Measurements from ENCODE around the gene MED28.
A peak's percentile ranks its signal among the peaks of the same experiment; 100 is the strongest.
"Not testable (repeated sequence)": the region's sequence is repeated elsewhere in the genome, so short reads cannot be mapped to it uniquely, and the experiment has no call there.

The MED28 gene

DNA sequence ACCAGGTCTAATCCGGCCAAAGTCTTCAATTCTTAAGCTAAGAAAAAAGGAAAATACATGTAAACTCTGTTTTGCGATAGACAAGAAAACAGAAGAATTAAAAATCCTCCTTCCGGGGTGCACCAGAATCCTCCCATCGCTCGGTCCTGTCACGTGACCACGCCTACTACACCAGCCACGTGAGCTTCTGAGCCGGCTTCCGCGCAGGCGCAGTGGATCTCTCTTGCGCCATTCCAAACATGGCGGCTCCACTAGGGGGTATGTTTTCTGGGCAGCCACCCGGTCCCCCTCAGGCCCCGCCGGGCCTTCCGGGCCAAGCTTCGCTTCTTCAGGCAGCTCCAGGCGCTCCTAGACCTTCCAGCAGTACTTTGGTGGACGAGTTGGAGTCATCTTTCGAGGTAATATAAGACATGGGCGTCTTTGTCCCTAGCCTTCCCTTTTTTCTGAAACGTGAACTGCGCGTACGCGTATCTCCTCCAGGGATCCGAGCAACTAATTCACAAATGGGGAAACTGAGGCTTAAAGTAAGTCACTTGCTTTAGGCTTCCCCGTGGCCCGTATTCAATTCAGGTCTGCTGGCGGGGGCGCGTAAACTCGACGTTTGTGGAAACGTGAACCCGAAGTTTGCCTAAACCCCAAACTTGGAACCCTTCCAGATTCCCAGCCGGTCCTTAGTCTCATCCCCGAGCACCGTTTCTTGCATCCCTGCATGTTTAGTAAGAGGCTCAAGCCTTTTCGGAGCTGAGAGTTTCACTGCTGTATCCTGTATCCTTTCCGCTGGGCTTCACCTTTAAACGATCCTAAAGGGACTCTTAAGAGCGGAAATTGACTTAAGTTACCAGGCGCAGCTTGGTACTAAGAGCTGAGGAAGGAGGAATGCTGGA is at the start of gene MED28:
MED28 (plus strand) TSS at position 226 of the 884 bp plus-strand sequence; CDS start at position 240, 14 bp downstream.
- DNase-seq (ENCODE audit: low read depth in 2 of 3, low spot score in 2 of 3): peak; percentile 87 to 92 (median 90)

- no peak for DNase-seq (ENCODE audit: low read depth in 2 of 3, low spot score in 2 of 3)
These were observed 48.6 kb upstream of the MED28 start for GRCh38 chr4:17565846-17566245.

DNA sequence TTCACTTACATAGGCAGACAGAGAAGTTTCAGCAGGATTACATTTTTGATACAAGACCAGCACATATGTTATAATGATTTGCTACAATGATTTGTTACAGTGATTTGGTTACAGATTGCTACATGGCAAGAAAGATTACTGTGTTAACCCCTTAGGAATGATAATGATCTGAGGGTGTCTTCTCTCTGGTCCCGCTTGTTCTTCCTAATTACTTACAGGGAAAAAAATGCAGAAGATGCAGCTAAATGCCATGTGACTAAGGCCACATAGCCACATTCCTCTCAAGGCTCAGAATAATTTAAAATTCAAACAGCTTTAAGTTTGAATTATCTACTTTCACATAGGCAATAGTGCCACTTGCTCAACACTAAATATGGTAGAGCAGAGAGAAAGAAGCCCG is 47.2 kb upstream of the MED28 start:
- DNase-seq (ENCODE audit: low read depth in 2 of 3, low spot score in 2 of 3): no peak

GRCh38 chr4:17574206-17574605 is 40.2 kb upstream of the MED28 start:
- DNase-seq (ENCODE audit: low read depth in 2 of 3, low spot score in 2 of 3): no peak

DNA sequence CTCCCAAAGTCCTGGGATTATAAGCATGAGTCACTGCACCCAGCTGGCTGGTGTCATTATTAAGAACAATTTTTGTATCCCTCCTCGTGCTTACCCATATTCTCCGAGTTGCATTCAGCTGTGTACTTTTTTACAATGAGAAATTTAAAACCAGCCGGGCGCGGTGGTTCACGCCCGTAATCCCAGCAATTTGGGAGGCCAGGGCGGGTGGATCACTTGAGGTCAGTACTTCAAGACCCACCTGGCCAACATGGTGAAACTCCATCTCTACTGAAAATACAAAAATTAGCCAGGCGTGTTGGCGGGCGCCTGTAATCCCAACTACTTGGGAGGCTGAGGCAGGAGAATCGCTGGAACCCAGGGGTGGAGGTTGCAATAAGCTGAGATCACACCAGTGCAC is 39.3 kb upstream of the MED28 start:
- not testable (repeated sequence) for DNase-seq (ENCODE audit: low read depth in 2 of 3, low spot score in 2 of 3)

- DNase-seq (ENCODE audit: low read depth in 2 of 3, low spot score in 2 of 3): peak; percentile 96 to 99 (median 99)
These were observed 37.3 kb upstream of the MED28 start, which contains the start of gene LAP3 for GRCh38 chr4:17576932-17577664. Gene LAP3 (plus strand): TSS chr4:17577198. CDS start chr4:17577466, 268 bp downstream.

- DNase-seq (ENCODE audit: low read depth in 2 of 3, low spot score in 2 of 3): no peak
These were observed 36.6 kb upstream of the MED28 start for GRCh38 chr4:17577665-17578481.

DNA sequence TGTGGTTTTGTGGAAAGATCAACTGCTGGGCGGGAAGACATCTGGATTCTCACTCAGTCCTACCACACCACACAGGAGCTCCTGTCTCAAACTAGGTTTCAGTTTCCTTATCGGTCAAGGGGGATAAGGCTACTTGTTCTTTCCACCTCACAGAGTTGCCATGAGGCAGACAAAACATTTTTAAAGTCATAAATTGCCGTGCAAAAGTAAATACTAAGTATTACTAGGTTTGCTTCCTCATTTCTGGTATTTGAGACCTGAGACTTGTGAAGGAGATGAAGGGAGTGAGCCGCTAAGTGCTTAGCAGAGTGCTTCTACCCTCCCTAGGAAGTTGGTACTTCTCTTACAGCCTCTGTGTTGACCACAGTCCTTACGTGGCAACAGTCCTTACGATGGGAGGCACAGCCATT is 36.0 kb upstream of the MED28 start:
- DNase-seq (ENCODE audit: low read depth in 2 of 3, low spot score in 2 of 3): no peak

DNA sequence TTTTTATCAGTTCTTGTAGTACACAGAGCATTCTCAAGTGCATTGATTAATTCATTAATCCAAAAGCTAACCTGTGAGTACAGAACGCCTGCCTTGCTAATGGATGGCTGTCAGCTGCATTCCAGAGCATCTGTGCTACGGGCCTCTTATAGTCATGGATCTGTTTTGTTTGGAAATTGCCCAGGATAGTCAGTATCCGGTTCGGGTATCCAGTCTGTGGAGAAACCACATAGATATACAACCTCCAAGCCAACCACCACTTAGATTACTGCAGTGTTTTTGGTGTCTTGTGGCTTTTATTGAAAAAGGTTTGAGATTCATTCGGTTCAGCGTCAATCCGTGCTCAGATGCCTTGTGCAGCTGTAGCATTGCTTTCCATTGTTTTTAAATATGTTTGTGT is 33.5 kb upstream of the MED28 start:
- DNase-seq (ENCODE audit: low read depth in 2 of 3, low spot score in 2 of 3): no peak

GRCh38 chr4:17583276-17583675 is 31.2 kb upstream of the MED28 start:
- DNase-seq (ENCODE audit: low read depth in 2 of 3, low spot score in 2 of 3): no peak

DNA sequence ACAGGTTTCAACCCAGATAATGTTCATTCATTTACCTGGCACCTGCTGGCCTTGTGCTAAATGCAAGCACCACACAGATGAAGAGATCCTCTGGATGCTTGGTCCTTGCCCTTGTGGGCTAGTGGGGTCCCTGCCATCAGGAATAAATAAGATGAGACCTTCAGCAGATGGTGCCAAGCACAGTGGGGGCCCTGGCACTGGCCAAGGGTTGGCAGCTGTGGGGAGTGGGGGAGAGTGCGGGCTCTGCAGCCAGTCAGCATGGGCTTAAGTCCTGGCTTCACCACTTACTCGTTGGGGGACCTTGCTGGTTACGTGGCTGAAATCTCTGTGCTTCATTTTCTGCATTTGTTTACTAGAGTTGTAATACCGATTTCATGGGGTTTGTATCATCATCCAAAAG is 30.5 kb upstream of the MED28 start:
- DNase-seq (ENCODE audit: low read depth in 2 of 3, low spot score in 2 of 3): no peak

GRCh38 chr4:17584521-17585213 is 29.8 kb upstream of the MED28 start:
- no peak for DNase-seq (ENCODE audit: low read depth in 2 of 3, low spot score in 2 of 3)

DNA sequence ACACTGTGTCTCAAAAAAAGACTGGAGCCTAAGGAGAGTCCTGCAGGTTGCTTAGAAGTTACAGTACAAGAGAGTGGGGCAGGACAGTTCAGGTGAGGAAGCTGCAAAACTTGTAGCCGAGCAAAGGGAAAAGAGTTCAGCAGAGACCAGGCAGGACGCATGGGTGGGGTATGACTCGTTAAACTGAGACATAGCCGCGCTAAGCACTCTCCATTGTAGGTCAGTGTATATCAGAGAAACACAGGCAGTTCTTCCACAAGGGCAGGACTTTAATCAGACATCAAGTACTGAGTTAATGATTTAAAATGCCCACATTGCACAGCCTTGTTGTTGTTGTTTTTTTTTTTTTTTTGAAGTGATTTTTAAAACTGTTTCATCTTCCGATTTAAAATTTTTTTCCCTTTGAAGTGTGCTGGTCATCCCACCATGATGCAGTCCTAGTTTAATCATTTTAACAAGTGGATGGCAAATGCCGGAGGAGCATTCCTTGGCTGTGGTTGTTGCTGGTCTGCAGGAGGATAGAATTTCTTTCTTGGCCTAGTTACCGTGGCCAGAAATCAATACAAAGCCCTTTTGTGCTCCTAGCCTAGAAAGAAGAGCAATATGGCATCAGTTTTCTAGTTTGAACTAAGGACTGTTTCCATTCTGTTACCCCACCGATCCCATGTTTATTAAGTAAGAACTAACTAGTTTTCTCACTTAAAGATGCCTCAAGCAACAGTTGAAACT is 27.2 kb upstream of the MED28 start:
- no peak for DNase-seq (ENCODE audit: low read depth in 2 of 3, low spot score in 2 of 3)

DNA sequence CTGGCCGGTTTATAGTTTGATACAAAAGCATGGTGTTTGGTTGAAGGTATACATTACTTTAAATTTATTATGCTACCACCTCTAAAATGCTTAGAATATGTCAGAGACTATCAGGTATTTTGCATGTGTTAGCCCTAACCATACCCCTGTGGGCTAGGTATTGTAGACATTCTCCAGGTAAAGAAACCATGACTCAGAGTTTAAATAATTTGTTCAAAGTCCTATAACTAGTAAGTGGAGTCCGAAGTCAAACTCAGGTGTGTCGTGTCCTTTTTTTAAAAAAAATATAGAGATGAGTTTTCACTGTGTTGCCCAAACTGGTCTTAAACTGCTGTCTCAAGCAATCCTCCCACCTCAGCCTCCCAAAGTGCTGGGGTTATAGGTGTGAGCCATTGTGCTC is 25.1 kb upstream of the MED28 start:
- DNase-seq (ENCODE audit: low read depth in 2 of 3, low spot score in 2 of 3): no peak

DNA sequence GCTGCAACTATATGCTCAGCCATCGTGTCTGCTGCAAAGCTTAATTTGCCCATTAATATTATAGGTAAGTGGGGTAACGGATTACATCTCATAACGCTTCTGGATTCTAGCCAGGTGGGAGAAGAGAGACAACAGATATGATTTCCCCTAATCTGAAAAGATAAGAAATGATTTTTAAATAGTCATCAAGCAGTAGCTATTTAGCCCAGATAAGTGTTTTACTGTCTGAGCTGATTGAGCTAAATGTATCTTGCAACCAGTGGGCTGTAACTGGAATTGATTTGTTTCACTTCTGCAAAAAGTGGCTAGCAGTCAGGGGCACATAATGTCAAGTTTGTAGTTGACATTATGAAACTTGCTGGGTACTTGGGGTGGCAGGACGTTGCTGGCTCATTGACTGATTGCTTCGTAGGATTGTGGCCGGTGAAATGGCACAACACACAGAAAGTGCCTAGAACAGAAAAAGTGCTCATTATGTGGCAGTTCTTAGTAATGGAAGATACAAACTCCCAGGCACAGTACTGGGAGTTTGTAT is 18.9 kb upstream of the MED28 start:
- no peak for DNase-seq (ENCODE audit: low read depth in 2 of 3, low spot score in 2 of 3)

GRCh38 chr4:17597517-17597916 is 16.9 kb upstream of the MED28 start:
- DNase-seq (ENCODE audit: low read depth in 2 of 3, low spot score in 2 of 3): no peak

- no peak for DNase-seq (ENCODE audit: low read depth in 2 of 3, low spot score in 2 of 3)
These were observed 14.6 kb upstream of the MED28 start for GRCh38 chr4:17599826-17600225.

DNA sequence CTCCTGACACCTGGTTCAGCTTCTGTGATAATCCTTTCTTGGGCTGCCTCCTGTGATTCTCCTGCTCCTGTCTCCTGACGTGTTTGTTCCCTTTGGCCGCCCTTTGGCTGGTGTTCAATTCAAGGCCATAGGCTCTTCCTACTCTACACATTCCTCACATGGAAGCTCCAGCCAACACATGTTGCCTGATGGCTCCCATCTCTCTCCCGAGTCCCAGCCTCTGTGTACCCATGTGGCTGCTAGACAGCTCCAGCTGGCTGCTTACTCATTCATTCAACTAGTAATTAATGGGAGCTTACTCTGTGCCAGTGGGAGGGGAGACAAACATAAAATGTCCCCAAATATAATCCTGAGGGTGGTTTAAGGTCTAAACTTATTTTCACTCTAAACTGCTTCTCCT is 9.2 kb upstream of the MED28 start:
- no peak for DNase-seq (ENCODE audit: low read depth in 2 of 3, low spot score in 2 of 3)

GRCh38 chr4:17613761-17614415 is 553 bp upstream of the MED28 start:
- peak in 1 of 3 experiments; percentile 13 for DNase-seq (ENCODE audit: low read depth in 2 of 3, low spot score in 2 of 3)
